Esophagus muscularis mucosa (tissue), 4 donors: ENCODE results near the gene FADS6. TPM values are rescaled to one million over a fixed set of nuclear protein-coding genes. Genes with fewer than 3 reads are reported as not detected.

Experiments
- DNase-seq: peaks from one replicate; pipeline ENCODE4 v3.0.0-alpha.2; 2017; ENCODE audit errors: extremely low spot score
- H3K27ac ChIP-seq, 4 donors: fragments of 200-600 bp; sonication (generic); replicated peaks in 1 of 4; 1 replicate in 3 of 4; 2 replicates in 1 of 4; pipeline ENCODE4 v1.5.1; 2016 to 2019; ENCODE audit warnings: mild to moderate bottlenecking in 1 of 4
- H3K27me3 ChIP-seq, 4 donors: fragments of 200-600 bp; sonication (generic); one replicate each; pipeline versions ENCODE4 v1.5.1 to v1.6.0; 2016 to 2019
- H3K36me3 ChIP-seq, 4 donors: fragments of 200-600 bp; sonication (generic); one replicate each; pipeline ENCODE4 v1.5.1; 2016 to 2019
- H3K4me1 ChIP-seq, 4 donors: fragments of 200-600 bp; sonication (generic); one replicate each; pipeline ENCODE4 v1.5.1; 2016 to 2019
- H3K4me3 ChIP-seq, 4 donors: fragments of 200-600 bp; sonication (generic); 1 replicate in 2 of 4; 2 replicates in 2 of 4; pipeline ENCODE4 v1.5.1; 2016 to 2019; ENCODE audit warnings: mild to moderate bottlenecking in 4 of 4, moderate library complexity in 1 of 4
- H3K9me3 ChIP-seq, 4 donors: fragments of 200-600 bp; sonication (generic); 1 replicate in 3 of 4; 2 replicates in 1 of 4; pipeline ENCODE4 v1.5.1; 2016 to 2019
- EP300 ChIP-seq: sonication (generic); formaldehyde crosslinking; IDR thresholded peaks from one replicate; pipeline ENCODE4 v1.6.1; 2017; ENCODE audit warnings: antibody characterized with exemption
- POLR2A ChIP-seq: fragments of 450-650 bp; IDR thresholded peaks from one replicate; pipeline ENCODE4 v1.6.1; 2017; ENCODE audit warnings: antibody characterized with exemption, moderate library complexity, mild to moderate bottlenecking, low read depth
- POLR2AphosphoS5 ChIP-seq, 2 donors: sonication (generic); formaldehyde crosslinking; IDR thresholded peaks; one replicate each; pipeline ENCODE4 v1.6.1; 2017; ENCODE audit warnings: antibody characterized with exemption in 2 of 2
- WGBS: methylation state at CpG from one replicate; pipeline ENCODE4 v1.1.5; 2018; 5-methylcytosine and 5-hydroxymethylcytosine counted together
- intact Hi-C: fragments of 100-400 bp; cut with DNase I; formaldehyde crosslinking; loops from one replicate; pipeline ENCODE4 v1.15.1; 2023
- total RNA-seq, 4 donors: library from RNA; depleted of rRNA; stranded (reverse); fragments of >200 nt; gene quantifications; one replicate each; pipeline versions ENCODE4 v1.1.0 to v1.2.1, GENCODE V29; 2016
- TF ChIP-seq, protein P1 (sequence below), 3 experiments: fragments of 200-600 bp in 2 of 3; fragments of 450-650 bp in 1 of 3; sonication (generic) in 2 of 3; IDR thresholded peaks; one replicate each; pipeline ENCODE4 v1.5.1; 2017 to 2019; ENCODE audit warnings: antibody characterized with exemption in 3 of 3, mild to moderate bottlenecking in 2 of 3, moderate library complexity in 1 of 3

The FADS6 gene
- total RNA-seq, 4 donors from 2014 or later, result 0.33 TPM; not detected in 3

DNA sequence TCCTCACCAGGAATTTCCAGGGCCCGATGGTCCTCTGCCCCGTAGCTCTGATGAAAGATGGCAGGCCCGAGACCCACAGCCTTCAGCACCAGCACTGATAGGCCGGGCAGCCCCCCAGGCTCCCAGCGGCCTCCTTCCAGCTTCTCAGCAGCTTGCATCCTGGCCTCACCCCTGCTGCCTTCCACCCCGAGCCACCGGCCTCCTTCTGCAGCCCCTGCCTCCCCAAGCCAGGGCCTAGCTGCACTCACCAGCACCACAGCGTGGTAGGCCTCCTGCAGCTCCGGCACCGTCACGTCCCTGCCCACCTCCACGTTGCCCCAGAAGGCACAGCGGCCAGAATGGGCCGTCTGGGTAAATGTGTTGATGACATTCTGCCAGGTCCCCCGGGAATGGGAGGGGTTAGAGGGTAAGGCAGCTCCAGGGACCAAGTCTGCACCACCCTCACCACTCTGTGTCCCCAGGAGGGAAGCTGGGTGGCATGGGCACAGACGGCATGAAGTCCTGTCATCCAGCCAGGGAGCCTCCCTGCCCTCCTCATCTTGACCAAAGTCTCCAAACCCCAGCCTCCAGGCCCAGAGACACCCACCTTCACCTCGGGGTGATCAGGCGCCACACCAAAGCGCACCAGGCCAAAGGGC lies 27.1 kb downstream of the FADS6 start:
- no peak for DNase-seq
- H3K36me3 ChIP-seq, result no peaks in the 10 kb centered on the region
- intact Hi-C loops, result no loop called here
- TF ChIP-seq POLR2A, result no peak
- WGBS, result 89% methylated on average over 11 of the region's 19 CpGs
- H3K4me3 ChIP-seq, result no peak overlapping the region
- H3K27ac ChIP-seq, result no peak overlapping the region
- H3K9me3 ChIP-seq, result no peaks in the 10 kb centered on the region
- H3K4me1 ChIP-seq, result peaks cover 9 to 23% (median 13%) of the 10 kb centered on the region in 4 donors
- peaks cover 0 to 24% (median 5%) of the 10 kb centered on the region in 4 donors for H3K27me3 ChIP-seq

DNA sequence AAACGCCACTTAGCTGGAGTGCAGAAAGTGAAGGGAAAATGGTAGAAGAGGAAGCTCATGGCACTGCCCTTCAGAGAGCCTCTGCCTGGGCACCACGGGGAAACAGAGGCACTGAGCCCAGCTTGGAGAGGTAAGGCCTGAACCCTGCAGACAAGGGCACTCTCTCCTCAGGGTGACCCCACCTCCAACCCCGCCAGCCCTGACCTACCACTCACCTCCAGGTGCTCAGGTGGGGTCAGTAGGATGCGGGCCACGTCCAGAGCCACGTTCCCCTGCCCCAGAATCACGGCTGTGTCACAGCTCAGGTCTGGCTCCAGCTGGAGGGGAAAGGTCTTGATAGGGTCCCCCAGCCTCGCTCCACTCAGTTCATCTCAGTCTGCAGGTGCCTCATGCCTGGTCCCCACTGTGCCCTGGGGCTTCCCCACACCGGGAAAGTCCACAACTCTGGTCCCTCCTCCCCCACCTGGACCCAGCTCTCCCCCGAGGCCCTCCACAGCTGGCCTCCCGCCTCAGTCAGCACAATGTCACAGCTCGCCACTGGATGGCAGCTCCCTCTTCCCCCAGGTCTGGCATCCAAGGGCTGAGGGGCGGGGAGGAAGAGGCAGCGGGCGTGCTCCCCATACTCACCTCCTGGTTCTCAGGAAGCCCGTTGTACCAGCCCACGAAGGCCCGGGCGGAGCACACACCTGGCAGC lies 27.8 kb downstream of the FADS6 start:
- Histone ChIP-seq H3K36me3 (no peaks in the 10 kb centered on the region), H3K4me1 (peaks cover 14 to 25% (median 19%) of the 10 kb centered on the region in 4 donors), H3K4me3 (no peak overlapping the region), H3K27me3 (peaks cover 0 to 31% (median 8%) of the 10 kb centered on the region in 4 donors), H3K9me3 (no peaks in the 10 kb centered on the region), H3K27ac (no peak overlapping the region)
- no peak for DNase-seq
- TF ChIP-seq POLR2AphosphoS5 (IDR thresholded peaks at IDR 0.05) (no peak), POLR2A (no peak), EP300 (no peak)
- TF ChIP-seq, protein P1, sequence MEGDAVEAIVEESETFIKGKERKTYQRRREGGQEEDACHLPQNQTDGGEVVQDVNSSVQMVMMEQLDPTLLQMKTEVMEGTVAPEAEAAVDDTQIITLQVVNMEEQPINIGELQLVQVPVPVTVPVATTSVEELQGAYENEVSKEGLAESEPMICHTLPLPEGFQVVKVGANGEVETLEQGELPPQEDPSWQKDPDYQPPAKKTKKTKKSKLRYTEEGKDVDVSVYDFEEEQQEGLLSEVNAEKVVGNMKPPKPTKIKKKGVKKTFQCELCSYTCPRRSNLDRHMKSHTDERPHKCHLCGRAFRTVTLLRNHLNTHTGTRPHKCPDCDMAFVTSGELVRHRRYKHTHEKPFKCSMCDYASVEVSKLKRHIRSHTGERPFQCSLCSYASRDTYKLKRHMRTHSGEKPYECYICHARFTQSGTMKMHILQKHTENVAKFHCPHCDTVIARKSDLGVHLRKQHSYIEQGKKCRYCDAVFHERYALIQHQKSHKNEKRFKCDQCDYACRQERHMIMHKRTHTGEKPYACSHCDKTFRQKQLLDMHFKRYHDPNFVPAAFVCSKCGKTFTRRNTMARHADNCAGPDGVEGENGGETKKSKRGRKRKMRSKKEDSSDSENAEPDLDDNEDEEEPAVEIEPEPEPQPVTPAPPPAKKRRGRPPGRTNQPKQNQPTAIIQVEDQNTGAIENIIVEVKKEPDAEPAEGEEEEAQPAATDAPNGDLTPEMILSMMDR (IDR thresholded peaks at IDR 0.05), result no peak
- 63% methylated on average over 7 of the region's 19 CpGs for WGBS
- intact Hi-C loops, result loop anchor here (2.0 kb wide), 2 partner anchors 73 to 121 kb away; no protein-coding TSS in a partner anchor

DNA sequence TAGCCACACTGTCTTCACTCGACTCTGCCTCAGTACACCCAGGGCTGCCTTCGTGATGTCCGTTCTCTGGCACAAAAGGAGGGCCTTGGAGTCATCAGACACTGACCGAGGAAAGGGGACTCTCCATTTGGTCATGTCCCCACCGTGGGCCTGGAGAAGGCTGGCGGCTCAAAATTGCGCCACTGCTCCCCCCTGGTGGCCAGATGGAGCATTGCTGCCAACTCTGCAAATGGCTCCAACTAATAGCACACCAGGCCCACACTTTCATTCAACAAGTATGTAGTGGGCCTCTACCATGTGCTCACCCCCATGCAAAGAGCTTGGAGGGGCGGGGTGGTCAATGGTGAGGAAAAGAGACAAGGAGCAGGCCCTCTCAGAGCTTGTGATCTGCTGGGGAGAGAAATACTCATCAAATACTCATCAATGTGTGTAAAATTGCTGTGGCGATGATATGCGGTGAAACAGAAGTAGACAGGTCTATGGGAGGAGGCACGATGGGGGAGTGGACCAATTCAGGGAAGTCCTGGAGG lies 28.5 kb downstream of the FADS6 start:
- 24% methylated on average over 11 of the region's 11 CpGs for WGBS
- no peaks in the 10 kb centered on the region for H3K36me3 ChIP-seq
- TF ChIP-seq, protein P1 (IDR thresholded peaks at IDR 0.05), result peak; percentile 90 to 97 (median 96)
- no peak for TF ChIP-seq EP300
- TF ChIP-seq POLR2AphosphoS5 (IDR thresholded peaks at IDR 0.05), result peak in 1 of 2 donors; percentile 47
- intact Hi-C loops, result loop anchor here (2.0 kb wide), 2 partner anchors 72 to 120 kb away; no protein-coding TSS in a partner anchor
- peak; percentile 96 for DNase-seq
- no peak overlapping the region for H3K4me3 ChIP-seq
- H3K9me3 ChIP-seq, result no peaks in the 10 kb centered on the region
- no peak overlapping the region for H3K27ac ChIP-seq
- peaks cover 0 to 38% (median 15%) of the 10 kb centered on the region in 4 donors for H3K27me3 ChIP-seq
- peaks cover 21 to 32% (median 26%) of the 10 kb centered on the region in 4 donors for H3K4me1 ChIP-seq

DNA sequence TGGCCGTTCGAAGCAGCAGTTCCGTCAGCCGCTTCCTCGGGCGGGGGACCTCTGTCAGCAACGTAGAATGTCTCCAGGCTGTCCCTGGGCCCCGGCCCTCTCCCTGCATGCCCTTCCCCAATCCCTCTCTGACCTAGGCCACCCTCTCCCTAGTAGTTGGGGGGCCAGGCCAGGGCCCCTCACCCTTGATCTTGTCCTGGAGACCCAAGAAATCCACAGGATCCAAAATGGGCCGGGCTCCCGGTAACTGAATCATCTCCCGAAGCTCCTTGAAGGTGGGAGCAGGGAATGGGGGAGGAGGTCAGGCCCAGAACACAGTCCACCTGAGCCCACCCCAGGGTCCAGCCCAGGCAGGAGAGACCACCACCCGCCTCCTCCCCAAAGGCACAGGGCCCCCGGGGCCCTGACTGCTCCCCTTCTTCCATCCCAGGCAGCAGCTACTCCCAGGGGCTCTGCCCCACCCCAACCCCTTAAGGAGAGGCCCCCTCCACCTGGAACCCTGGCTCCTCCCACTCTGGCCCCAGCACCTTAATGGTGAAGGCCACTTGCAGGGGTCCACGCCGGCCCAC lies 29.1 kb downstream of the FADS6 start:
- no peaks in the 10 kb centered on the region for H3K9me3 ChIP-seq
- TF ChIP-seq, protein P1 (IDR thresholded peaks at IDR 0.05), result no peak
- TF ChIP-seq EP300 (no peak), POLR2AphosphoS5 (IDR thresholded peaks at IDR 0.05) (no peak), POLR2A (no peak)
- no peak for DNase-seq
- no peaks in the 10 kb centered on the region for H3K36me3 ChIP-seq
- H3K27ac ChIP-seq, result no peak overlapping the region
- intact Hi-C loops, result loop anchor here (2.0 kb wide), 2 partner anchors 72 to 120 kb away; no protein-coding TSS in a partner anchor
- 94% methylated on average over 12 of the region's 15 CpGs for WGBS
- no peak overlapping the region for H3K4me3 ChIP-seq
- peaks cover 25 to 38% (median 32%) of the 10 kb centered on the region in 4 donors for H3K4me1 ChIP-seq
- H3K27me3 ChIP-seq, result peaks cover 0 to 44% (median 20%) of the 10 kb centered on the region in 4 donors
